BJ (cell line): Measurements from ENCODE around the gene GPM6B. TPM values are rescaled to one million over a fixed set of nuclear protein-coding genes. Genes with fewer than 3 reads are reported as not detected.

Experiments
- CTCF ChIA-PET: fragments of 350-600 bp; formaldehyde crosslinking; extraction: SDS; loops from one replicate; lab custom pipeline; 2021; ENCODE audit warnings: antibody characterized with exemption, inconsistent platforms; lab: Yijun Ruan, JAX
- POLR2A ChIA-PET: fragments of 300-600 bp; sonication (Branson Sonifier 250); formaldehyde crosslinking; extraction: SDS; loops from one replicate; lab custom pipeline; 2021; ENCODE audit warnings: antibody characterized with exemption; lab: Charles Lee
- DNase-seq: peaks from one replicate; pipeline ENCODE4 v3.0.0-alpha.2; 2011; ENCODE audit warnings: low read depth
- H3K27me3 ChIP-seq: 2 replicates; pipeline ENCODE4 v1.6.0; 2011; ENCODE audit warnings: low read length; ENCODE audit not compliant: control insufficient read depth, insufficient read depth
- H3K36me3 ChIP-seq: 2 replicates; pipeline ENCODE4 v1.5.1; 2011; ENCODE audit warnings: low read length; ENCODE audit not compliant: control insufficient read depth, insufficient read depth
- H3K4me3 ChIP-seq: 2 replicates; pipeline ENCODE4 v1.5.1; 2011; ENCODE audit warnings: low read depth, mild to moderate bottlenecking, control low read depth, low read length
- polyA plus RNA-seq: library from polyadenylated mRNA; depleted of rRNA; stranded (reverse); fragments of >200 nt; gene quantifications from 2 replicates; pipeline ENCODE4 v1.2.3, GENCODE V29; 2011
- TF ChIP-seq, protein P1 (sequence below): IDR thresholded peaks from 2 replicates; pipeline ENCODE4 v1.5.1; 2011; ENCODE audit warnings: low read depth, mild to moderate bottlenecking, control low read depth, inconsistent platforms, low read length, moderate library complexity; ENCODE audit not compliant: insufficient read depth

Gene GPM6B
- polyA plus RNA-seq, 1 experiment: 1.1 TPM

DNA sequence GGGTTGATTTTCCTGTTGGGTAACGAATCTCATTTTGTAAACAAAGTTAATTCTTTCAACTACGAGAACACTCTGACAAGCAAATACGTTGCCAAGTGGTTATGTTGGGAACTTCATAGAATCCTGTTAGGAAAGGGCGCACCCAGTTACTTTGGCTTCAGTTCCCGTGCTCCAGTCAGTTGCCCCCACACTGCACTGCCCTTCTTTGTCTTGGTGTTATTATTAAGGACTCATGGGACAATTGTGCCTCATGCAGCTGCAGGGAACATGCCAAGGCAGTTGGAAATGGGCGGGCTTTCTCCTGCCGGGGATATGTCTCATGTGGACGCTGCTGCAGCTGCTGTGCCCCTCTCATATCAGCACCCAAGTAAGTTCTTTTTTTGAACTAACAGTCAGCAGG lies 53.4 kb downstream of the GPM6B start:
- DNase-seq: no peak
- Histone ChIP-seq H3K27me3 (no peaks in the 10 kb centered on the region), H3K4me3 (no peak overlapping the region), H3K36me3 (peaks cover 1% of the 10 kb centered on the region; the same call in 1 of the 2 replicates)
- ChIA-PET CTCF (no interaction called here), POLR2A (no interaction called here)
- TF ChIP-seq, protein P1, sequence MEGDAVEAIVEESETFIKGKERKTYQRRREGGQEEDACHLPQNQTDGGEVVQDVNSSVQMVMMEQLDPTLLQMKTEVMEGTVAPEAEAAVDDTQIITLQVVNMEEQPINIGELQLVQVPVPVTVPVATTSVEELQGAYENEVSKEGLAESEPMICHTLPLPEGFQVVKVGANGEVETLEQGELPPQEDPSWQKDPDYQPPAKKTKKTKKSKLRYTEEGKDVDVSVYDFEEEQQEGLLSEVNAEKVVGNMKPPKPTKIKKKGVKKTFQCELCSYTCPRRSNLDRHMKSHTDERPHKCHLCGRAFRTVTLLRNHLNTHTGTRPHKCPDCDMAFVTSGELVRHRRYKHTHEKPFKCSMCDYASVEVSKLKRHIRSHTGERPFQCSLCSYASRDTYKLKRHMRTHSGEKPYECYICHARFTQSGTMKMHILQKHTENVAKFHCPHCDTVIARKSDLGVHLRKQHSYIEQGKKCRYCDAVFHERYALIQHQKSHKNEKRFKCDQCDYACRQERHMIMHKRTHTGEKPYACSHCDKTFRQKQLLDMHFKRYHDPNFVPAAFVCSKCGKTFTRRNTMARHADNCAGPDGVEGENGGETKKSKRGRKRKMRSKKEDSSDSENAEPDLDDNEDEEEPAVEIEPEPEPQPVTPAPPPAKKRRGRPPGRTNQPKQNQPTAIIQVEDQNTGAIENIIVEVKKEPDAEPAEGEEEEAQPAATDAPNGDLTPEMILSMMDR: no peak

DNA sequence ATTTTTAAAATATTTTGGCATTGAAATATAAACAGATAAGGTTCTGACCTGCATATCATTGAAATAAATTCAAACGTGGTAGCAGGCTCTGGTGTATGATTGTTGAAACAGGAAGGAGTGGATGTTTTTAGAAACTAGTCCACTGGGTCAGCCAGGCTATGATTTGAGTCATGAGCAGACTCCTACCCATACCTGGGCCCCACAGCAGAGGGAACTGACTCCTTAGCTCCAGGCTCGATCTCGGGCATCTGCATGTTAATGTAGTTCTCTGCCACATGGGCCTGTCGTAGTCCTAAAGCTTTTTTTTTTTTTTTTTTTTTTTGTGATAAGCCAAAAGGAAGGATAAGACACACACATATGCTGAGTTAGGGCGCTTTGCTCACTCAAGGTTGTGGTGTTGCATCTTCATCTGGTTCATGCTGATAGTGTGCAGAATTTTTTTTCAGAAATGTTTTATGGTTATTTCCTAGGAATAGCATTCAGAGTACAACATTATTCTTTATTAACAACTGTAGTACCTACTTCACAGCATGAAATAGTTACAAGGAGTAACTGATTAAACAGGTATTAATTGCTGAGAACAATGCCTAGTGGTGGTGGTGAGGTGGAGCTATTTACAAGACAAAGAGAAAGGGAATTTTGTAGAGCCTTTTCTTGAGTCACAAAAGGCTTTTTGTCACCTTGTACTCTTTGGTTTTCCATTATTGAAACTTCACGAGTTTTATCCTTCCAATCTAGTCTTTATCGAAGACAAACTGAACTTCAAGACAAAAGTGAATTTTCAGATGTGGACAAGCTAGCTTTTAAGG lies 55.1 kb downstream of the GPM6B start:
- Histone ChIP-seq H3K36me3 (peaks cover 3% of the 10 kb centered on the region), H3K4me3 (no peak overlapping the region), H3K27me3 (no peaks in the 10 kb centered on the region)
- POLR2A ChIA-PET: no interaction called here
- CTCF ChIA-PET: no interaction called here
- DNase-seq: no peak
- TF ChIP-seq, protein P1: no peak

DNA sequence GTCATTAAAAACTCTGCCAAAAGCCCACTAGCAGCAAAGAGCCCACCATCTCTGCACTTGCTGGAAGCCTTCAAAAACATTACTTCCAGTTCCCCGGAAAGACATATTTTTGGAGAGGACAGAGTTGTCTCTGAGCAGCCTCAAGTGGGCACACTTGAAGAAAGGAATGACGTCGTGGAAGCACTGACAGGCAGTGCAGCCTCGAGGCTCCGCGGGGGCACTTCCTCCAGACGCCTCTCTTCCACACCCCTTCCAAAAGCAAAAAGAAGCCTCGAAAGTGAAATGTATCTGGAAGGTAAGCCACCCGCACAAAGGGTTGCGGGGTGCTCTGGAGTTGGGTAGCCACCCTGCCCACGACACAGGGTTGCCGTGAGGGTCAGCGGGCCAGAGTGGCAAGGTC lies 56.5 kb downstream of the GPM6B start:
- no peaks in the 10 kb centered on the region for H3K27me3 ChIP-seq
- POLR2A ChIA-PET: no interaction called here
- no peak overlapping the region for H3K4me3 ChIP-seq
- peaks cover 4% of the 10 kb centered on the region for H3K36me3 ChIP-seq
- TF ChIP-seq, protein P1: no peak
- CTCF ChIA-PET: no interaction called here
- DNase-seq: no peak

DNA sequence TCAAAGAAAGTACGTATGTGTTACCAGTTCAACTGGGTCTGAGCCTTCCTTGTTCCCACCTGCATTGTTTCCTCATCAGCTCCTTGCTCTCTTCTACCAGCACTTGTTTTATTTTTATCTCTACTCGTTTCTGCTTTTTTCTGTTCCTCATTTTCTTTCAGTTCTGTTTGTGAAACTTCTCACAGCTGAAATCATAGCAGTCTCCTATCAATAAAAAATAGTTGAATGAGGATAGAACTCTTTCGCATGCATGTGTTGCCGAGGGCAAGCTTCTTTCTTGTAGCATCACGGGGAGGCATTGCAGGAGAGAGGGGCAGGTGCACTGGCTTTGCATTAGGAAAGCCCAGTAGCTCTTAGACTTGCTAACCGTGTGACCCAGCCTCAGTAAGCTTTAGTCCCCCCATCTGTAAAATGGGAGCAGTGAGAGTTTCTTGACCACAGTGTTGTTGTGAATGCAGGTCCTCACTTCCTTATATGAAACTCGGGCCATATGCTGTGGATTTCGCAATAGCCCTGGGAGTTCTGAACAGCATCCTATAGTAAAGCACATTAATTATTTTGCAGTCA lies 57.7 kb downstream of the GPM6B start:
- ChIA-PET CTCF (no interaction called here), POLR2A (no interaction called here)
- Histone ChIP-seq H3K36me3 (peaks cover 4% of the 10 kb centered on the region), H3K27me3 (no peaks in the 10 kb centered on the region), H3K4me3 (no peak overlapping the region)
- TF ChIP-seq, protein P1: no peak
- no peak for DNase-seq

DNA sequence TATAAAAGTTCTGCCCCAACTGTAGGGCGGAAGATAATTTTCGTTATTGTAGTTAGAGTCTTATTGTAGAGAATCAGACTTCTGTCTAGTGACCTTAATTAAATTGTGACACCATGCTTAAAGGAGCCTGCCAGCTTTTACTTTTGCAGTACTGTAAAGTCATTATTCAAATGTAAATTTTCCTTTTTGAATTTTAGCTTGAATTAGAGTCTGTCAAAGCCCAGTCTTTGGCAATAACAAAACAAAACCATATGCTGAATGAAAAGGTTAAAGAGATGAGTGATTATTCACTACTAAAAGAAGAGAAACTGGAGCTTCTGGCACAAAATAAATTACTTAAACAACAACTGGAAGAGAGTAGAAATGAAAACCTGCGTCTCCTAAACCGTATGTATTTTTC lies 60.5 kb downstream of the GPM6B start:
- H3K27me3 ChIP-seq: no peaks in the 10 kb centered on the region
- ChIA-PET CTCF (no interaction called here), POLR2A (no interaction called here)
- DNase-seq: no peak
- TF ChIP-seq, protein P1: no peak
- H3K36me3 ChIP-seq: peaks cover 6% of the 10 kb centered on the region
- no peak overlapping the region for H3K4me3 ChIP-seq
